ENCODE measurements around the gene UTS2B.

Gene UTS2B

DNA sequence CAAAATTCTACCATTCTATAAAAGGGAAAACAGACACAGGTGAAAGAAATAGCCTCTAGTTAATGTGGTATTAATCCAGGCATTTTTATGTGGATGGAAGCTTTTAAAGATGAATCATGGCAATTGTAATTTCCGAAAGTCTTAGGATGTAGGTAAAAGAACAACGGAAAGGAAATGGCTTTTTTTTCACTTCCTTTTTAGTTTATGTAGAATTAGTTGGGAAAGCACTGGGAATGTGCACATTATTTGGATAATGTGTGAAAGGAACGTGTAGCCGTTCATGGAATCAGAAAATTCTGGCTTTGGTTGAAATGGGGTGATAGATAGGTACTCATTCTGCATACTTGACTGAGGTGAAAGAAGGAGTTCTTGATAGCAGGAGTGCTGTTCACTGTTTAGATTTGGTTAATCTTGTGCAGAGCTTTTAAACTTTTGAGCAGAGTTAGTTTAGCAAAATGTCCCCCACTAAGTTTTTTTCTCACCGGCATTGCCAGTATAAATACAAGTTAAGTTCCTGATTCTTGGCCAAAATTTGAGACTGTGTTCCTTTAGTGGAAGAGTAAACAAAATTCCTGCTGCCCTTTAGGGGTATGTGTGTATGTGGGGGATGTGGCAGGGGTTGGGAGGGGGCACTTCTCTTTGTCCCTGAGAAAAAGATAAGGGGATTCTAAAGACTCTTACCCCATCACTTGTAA, 20.2 kb upstream of the UTS2B start:
- DNase-seq, result peak; percentile 31

DNA sequence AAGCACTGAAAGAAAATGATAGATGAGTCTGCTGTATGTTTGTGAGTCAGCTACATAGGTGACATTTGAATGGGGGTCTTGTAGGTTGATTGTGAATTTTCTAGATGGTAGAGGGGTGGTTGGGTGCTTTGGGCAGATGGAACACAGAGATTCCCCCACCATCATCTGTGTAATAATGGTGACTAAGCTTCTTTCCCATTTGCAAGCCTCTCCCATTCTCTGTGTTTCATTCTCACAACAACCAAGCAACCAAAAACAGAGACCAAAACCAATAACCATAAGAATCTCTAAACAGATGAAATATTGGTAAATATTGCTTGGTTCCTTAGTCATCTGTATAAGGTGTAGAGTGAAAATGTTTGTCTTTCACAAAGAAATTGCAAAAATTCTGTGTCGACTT, 17.8 kb upstream of the UTS2B start:
- DNase-seq, result no peak

DNA sequence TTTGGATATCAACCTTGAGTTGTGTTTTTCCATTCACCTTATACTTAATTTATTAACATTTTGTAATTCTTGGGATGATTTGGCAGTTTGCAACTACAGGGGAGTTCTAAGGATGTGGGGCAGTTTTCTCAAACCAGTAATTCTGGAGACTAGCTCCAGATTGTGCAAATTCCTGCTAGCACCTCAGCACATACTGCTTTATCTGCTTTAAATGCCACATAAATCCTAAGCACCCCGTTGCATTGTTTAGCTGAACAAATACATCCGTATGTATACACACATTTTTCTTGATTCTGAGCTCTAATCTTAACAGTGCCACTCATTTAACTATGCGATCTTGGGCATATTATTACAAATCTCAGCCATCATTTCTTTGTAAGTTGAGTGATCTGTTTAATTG, 16.9 kb upstream of the UTS2B start:
- no peak for DNase-seq

DNA sequence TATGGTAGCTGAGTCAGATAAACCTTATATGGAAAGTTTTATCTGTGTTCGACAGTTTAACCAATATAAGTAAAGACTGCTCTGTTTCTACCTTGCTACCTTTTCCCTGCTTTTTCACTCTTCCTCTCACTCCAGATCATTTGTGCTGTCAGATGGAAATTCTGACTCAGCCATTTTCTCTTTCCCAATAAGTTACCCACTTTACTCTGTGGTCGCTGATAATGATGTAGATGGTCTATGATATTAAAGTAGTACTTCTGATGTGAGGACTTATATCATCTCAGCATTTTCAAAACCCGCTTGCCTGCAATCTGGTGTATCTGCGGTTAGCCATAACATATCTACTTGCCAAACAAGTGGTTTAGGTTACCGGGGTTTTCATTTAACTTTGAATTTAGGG, 15.0 kb upstream of the UTS2B start:
- no peak for DNase-seq

DNA sequence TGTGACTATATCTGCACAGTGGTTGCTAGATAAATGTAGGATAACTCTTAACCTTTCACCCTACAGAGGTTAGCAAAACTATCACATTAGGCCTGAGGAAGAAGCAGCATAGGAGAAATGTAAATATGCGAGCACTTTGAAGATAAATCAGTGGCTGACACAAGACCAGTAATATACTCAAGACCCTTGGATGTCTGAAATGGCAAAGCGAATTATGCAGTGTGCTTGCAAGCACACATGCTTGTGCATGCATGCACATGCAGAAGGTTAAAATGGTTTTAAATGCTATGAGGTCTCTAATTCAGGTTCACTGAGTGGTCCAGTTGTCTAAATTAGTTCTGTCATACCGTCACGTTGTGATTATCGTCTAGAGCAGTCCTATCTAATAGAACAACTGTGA, 13.6 kb upstream of the UTS2B start:
- DNase-seq, result no peak

DNA sequence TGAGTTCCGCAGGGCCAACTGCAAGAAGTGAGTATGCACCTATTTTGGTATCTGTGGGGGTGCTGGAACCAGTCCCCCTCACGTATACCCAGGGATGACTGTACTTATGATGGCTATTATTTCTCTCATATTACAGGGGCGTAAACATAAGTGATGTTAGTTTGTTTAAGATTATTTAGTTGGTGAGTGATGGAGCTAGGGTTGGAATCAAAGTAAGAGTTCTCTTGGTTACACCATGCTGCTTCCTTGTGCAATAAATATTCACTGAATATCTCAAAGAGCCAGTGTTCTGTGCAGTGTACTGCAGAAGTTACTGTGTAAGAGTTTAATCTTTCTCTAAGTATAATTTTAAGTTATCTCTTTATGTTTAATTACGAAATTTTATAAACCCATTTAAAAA, 12.8 kb upstream of the UTS2B start:
- no peak for DNase-seq

DNA sequence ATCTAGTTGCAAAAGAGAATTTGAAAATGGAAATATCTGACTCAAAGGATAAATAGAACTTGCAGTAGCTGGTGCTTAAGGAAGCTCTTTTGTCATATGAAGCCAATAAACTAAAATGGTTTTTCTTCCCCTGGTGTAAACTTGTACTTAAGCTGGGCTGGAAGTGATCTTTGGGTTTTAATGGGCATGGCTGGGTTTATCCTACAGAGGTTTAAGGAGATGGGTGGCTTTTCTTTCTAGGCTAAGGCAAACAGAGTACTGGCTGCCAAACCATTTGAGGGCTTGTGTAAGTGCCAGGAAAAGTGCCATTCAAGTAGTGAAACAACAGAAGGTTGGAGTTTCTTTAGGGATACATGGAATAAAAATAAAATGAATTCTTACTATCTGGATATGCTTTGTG, 12.1 kb upstream of the UTS2B start:
- no peak for DNase-seq

DNA sequence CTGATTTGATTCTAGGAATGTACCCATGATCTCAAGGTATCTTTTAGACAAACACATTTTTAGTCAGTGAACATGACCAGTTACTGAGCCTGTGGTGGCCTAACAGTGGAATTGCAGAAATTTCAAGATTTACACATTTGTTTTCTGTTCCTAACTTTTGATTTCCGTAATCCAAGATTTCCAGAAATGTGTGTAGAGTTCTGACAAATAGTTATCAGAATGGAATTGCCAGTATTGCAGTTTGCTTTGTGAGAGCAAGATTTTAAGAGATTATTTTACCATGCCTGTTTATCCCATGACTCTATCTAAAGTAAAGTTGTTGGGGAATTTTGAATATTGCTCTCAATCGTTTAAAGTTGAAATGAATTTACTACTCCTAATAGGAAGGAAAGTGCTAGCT, 11.7 kb upstream of the UTS2B start:
- no peak for DNase-seq

DNA sequence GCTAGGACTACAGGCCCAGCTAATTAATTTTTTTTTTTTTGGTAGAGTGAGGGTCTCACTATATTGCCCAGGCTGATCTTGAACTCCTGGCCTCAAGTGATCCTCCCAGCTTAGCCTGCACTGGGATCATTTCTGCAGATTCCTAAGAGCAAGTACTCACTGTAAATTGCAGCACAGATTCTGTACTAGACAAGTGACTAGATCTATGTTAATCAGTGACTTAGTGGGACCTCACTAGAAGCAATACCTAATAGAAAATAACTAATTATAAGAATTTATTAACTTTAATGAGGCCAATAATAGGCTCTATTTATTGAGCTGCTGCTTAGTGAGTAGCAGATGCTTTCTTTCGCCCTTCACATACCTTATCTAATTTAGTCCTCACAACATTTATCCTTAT, 10.6 kb upstream of the UTS2B start:
- no peak for DNase-seq

DNA sequence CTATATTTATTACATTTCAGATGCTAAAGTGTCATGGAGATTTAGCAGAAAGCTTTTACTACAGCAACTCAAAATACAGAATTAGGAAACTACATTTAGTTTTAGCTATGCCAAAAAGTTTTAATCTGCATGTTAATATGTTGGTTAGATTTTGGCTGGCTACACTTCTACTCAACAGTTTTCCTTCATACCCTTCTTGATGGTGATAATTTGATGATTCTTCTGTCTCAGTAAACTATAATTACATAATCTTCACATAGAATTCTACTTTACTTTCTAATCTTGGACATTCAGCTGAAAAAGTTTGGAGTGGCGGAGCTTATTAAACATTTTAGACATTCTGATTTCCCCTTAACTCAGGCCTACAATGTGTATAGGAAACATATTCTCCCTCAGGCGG, 10.0 kb upstream of the UTS2B start:
- DNase-seq, result no peak

DNA sequence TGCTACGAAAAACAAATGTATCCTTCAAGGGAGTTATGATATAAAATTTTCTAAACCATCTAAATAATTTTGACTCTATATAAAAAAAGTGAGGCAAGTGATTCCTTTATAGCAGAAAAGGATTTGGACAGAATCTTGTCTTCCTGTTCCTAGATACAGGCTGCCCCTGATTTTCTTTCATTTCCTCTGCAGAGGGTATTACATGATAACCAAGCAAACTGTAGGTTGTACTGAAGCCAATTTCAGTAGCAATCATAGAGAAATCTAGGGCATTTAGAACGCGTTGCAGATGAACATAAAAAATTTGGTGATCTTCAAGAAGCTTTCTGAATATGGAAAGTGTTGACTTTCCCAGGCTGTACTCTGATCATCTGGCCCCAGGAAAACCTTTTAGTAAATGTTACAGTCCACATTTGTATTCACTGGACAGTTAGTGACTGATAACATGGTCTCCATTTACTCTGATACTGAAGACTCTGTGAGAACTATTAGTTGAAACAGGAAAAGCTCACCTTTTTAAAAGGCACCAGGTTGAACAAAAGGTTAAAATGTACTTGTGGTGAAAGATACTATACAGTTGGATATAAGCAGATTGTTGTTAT, 9.1 kb upstream of the UTS2B start:
- no peak for DNase-seq

DNA sequence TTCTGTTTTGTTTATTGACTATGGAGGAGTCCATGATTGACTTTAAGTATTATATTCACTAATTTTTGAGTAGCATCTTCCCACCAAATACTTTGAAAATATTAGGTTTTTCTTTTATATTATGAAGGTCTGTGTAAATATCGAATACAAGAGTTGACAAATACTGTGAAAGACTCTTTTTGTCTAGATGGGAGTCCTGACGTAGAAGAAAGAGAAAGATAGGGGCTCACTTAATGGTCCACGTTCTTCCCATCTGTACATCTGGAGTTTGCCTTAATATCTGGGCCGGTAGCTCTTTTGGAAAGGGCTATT, 7.8 kb upstream of the UTS2B start:
- no peak for DNase-seq

DNA sequence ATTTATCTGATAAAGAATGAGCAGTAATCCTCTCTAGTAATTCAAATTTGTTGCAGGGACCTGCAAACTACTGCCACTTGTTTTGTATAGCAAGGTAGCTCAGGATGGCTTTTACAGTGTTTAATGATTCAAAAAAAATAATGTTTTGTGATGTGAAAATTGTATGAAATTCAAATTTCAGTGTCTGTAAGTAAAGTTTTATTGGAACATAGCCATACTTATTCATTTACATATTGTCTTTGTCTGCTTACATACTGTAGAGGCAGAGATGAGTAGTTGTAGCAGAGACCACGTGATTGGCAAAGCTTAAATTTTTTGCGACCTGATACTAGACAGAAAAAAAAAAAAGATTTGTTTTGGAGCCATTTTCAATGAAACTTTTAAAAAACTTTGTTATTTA, 6.5 kb upstream of the UTS2B start:
- no peak for DNase-seq

DNA sequence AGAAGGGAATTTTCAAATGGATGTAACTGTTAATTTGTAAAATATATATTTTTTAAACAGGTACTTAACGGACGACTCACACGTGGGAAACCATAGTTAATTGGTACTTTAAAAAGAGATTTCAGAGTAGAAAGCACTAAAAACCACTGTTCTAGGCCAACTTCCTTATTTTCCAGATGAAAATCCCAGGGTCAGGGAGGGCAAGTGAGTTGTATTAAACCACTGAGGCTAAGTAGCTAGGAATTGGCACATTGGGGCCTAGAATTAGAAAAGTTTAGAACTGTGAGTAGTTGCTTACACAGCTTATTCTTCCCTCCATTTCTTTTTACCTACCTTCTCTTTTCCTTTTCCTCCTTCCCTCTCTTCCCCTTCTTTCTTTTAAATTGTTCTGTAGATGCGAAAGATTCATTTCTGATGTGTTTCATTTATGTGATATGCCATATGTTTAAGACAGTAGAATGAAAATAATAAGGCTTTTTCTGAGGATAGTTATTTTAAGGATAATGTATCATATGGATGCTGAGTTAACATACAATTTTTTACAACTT, 4.1 kb upstream of the UTS2B start:
- DNase-seq, result no peak

DNA sequence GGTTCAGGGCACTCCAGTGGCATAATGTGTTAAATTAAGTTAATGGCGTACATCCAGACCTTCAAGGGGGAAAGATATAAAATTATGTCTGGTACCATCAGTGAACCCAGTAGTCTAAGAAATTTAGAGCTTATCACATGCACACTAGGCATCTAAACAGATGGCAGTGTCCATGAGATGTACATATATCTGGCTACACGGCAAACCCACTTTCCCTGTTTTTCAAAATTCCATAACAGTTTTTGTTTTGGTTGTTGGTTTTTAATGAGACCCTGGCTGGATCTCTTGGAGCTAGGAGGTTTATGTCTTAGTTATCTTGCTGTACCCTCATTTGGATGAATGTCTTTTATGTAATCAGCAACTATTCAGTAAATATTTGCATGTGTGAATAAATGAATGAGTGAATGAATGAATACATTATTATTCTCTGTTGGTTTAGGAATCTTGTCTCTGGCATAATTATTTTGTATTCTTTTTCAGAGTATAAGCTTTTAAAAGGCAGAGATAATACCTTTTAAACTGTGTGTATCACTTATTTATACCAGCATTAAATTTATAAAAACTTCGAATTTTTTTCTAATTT, 3.1 kb upstream of the UTS2B start:
- DNase-seq, result no peak

DNA sequence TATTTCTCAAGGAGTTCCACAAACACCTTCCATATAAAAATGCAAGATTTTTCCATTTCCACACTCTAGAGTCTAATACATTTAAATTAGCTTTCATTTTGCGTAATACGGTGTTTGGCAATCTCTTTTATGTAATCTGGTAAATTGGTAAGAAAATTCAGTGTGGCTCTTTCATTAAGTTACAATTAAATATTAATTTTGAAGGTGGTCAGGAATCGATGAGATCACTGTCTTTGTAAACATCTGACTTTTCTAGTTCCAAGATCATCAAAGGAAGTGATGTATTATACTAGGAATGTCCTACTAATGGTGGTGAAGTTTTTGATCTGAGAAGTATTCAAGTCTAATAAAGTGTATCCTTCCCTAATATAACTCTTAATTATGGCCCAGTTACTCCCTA, 1.1 kb upstream of the UTS2B start:
- DNase-seq, result peak; percentile 68

DNA sequence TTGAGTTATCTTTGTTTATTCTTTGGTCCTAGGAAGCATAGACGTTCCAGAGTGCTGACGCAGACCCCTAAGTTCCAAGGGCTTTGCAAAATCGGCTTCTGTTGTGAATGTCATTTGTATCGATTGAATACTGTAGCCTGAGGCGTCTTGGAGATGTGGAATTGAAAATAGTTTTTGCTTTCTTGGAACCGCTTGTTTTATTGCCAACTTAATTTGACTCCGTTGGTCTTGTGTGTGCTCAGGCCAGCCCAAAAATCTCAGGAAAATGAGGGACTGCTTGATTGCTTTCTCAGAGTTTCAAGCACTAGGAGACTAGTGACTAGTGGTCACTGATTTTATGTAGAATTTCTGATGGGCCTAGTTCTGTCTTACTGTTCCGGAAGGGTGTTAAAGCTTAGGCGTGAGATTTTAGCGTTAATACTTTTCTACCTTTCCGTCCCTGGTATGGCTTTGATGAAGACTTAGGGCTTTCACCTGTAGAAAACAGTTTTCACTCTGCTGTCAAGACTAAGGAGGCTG, 263 bp upstream of the UTS2B start:
- peak; percentile 75 for DNase-seq

DNA sequence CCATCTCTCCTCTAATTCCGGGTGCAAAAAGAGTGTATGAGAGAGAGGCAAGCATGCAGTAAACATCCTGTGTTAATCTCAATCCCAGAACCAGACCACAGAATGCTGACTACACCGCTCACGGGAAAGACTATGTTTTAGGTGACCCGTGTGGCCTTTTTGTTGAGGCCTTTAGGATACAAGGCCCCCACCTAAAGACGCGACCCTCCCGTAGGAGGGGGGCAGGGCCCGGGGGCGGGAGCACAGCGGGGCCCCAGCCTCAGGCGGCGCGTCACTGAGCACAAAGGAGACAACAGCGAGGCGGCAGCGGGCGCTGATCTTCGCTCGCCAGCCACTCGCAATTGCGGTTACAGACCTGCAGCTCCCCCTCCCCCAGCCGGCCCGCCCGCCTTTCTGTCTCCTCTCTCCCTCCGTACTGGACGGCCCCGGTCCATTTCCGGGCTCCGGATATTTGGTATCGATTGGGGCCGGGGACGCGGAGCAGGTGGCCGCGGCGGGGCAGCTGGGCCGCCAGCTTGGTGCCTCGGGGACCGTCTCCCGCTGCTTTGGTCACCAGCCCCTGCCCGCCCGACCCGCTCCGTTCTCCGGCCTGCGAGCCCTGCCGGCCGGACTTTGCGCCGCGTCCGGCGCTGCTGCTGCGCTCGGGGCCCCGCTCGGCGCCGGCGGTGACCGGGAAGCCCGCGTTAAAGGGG, 1.2 kb downstream of the UTS2B start, which contains the start of gene CCDC50:
Gene CCDC50 (plus strand): TSS at position 433 of the 692 bp plus-strand sequence. CDS start 281 bp downstream, outside the sequence.
- DNase-seq, result peak; percentile 67

DNA sequence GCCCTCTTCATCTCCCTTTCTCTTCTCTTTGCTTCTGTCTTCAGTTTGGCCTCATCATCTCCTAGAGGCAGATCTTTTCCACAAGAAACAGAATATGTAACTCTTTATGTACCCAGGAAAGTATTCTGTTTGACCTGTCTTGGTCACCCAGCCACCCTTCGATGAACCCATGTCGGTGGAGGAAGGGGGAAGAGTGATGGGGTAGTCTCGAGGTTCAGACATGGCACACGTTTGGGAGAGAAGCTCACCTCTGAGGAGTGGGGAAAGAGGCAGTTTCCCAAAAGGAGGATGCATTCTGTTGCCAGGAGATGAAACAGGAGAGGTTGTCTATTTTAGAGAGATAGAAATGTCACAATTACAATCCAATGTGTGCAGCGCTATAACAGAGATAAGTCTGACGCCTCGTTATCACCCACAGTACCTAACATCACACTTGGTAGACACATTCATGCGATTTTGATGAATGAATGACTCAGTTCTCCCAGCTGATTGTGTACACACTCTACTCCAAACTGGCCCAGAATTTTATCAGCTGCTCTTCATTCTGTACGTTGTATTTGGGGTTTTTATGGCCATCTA, 1.9 kb downstream of the UTS2B start:
- no peak for DNase-seq

DNA sequence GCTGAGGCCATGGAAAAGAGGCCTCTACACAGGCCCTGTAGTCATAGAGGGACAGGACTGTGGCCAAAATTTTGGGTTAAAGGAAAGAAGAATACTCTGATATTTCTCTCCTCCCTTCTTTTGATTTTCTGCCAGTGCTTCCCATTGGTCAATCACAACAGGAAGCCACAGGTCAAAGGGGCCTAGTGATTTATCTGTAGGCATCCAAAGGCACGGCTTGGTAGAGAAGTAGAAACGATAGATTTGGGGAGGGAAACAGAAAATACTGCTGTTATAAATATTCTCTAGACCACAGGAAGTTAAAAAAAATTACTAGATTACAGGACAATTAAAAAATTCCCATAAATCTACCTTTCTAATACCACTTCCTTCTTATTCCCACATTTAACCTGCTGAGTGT, 2.8 kb downstream of the UTS2B start:
- peak; percentile 35 for DNase-seq

DNA sequence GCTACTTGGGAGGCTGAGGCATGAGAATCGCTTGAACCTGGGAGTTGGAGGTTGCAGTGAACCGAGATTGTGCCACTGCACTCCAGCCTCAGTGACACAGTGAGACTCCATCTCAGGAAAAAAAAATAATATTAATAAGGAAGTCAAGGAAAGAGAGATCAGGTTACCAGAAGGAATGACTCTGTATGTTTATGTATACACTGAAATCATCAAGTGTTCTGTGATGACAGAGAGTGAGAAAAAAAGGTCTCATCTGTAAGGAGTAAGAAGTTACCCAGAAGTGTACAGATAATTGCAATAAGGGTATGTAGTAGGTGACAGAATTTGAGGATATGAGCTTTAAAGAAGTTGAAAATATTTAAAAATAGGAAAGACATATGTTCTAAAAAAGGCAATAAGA, 5.4 kb downstream of the UTS2B start:
- peak; percentile 29 for DNase-seq

DNA sequence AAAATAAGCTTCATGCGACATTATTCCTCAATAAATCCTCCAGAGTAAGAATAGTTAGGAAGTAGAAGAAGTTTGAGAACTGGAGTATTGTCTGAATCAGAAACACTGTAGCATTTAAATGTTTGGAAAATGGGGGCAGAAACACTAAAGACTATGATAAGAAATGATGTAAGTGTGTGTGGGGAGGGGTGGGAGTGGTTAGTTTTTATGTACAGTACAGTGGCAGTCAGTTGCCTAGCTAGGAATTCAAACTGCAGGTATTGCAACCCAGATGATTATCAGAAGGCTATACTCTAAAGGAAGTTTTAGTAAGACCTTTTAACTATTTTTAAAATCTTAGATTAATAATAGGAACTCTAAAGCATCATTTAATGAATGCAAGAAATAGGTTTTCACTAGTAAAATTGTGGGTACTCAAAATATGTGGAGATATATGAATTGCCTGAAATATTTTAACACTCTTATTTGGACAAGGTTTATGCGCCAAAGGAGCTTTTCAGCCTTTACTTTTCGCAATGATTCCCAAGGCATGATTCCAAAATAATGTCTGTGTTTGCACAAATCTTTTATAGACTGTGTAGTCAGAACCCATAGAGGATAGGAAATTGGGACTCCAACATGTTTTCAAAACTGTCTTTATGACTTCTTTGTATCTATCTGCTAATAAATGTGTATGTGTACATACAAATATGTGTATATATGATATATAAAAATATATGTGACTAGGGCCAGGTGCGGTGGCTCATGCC, 9.1 kb downstream of the UTS2B start:
- DNase-seq, result no peak

DNA sequence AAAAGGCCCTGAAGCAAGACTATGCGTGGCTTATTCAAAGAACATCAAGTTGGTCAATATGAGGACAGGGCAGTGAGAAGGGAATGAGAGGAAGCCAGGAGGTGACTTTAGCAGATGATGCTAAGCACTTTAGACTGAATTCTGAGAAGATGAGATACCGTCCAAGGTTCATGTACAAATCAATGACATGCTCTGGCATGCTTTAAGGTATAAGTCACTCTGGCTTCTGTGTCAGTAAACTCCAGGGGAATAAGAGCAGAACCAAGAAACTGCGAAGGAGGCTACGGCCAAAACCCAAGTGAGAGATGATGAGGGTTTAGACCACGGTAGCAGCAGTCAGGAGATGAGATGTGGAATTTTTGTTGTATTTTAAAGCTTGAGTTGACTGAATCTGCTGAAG, 10.0 kb downstream of the UTS2B start:
- DNase-seq, result no peak

Data from HCEC 1CT (cell line).